A549 (cell line): ENCODE results near the gene IFT43. TPM values are rescaled to one million over a fixed set of nuclear protein-coding genes. Genes with fewer than 3 reads are reported as not detected.

Experiments
- ATAC-seq, 2 experiments: fragments of 200-7000 bp in 1 of 2; fragments of >200 bp in 1 of 2; cut with Nextera tagmentation in 1 of 2; cut with Tn5 transposase in 1 of 2; 3 replicates each; pipeline versions ENCODE4 v1.8.0 to v1.9.1; 2018 to 2020; ENCODE audit warnings: mild to moderate bottlenecking in 1 of 2, moderate library complexity in 1 of 2
- CTCF ChIA-PET: fragments of 300-600 bp; sonication (Branson Sonifier 250); formaldehyde crosslinking; extraction: SDS; loops from one replicate; lab custom pipeline; 2021; ENCODE audit warnings: antibody characterized with exemption, inconsistent platforms; lab: Yijun Ruan, JAX
- POLR2A ChIA-PET: fragments of 350-600 bp; formaldehyde crosslinking; extraction: SDS; loops from one replicate; lab custom pipeline; 2021; ENCODE audit warnings: antibody characterized with exemption, inconsistent platforms; lab: Yijun Ruan, JAX
- DNase-seq, 2 experiments: peaks; one replicate each; pipeline versions ENCODE4 v3.0.0 to v3.0.0-alpha.2; 2011 to 2016; ENCODE audit warnings: low read depth in 1 of 2, low spot score in 1 of 2
- FAIRE-seq: peaks from 2 replicates; lab custom pipeline; 2011; peaks lifted over from hg19 to GRCh38; lab: Jason Lieb, UNC
- H3K27ac ChIP-seq, 2 experiments: fragments of >200 bp; sonication (Bioruptor Twin); formaldehyde crosslinking; 3 replicates each; pipeline ENCODE4 v1.5.1; 2016 to 2017
- H3K4me1 ChIP-seq: fragments of >200 bp; sonication (Bioruptor Twin); formaldehyde crosslinking; 3 replicates; pipeline ENCODE4 v1.6.1; 2016
- H3K4me2 ChIP-seq: fragments of >200 bp; sonication (Bioruptor Twin); formaldehyde crosslinking; 3 replicates; pipeline ENCODE4 v1.6.1; 2016
- H3K4me3 ChIP-seq: fragments of >200 bp; sonication (Bioruptor Twin); formaldehyde crosslinking; 3 replicates; pipeline ENCODE4 v1.5.1; 2016
- H3K9me3 ChIP-seq: fragments of >200 bp; sonication (Bioruptor Twin); formaldehyde crosslinking; 3 replicates; pipeline ENCODE4 v1.6.1; 2016
- ATOH8 ChIP-seq: fragments of 250-450 bp; sonication (Bioruptor Pico); IDR thresholded peaks from 2 replicates; pipeline ENCODE4 v1.5.0; 2020; ENCODE audit warnings: low read depth, mild to moderate bottlenecking, moderate library complexity
- CHD2 ChIP-seq: fragments of 150-350 bp; IDR thresholded peaks from 2 replicates; pipeline ENCODE4 v1.6.1; 2014; ENCODE audit warnings: low read length; ENCODE audit not compliant: partially characterized antibody
- CHD4 ChIP-seq: fragments of 200-600 bp; sonication (generic); IDR thresholded peaks from 2 replicates; pipeline ENCODE4 v1.6.1; 2016; ENCODE audit warnings: antibody characterized with exemption, mild to moderate bottlenecking, borderline replicate concordance
- CTCF ChIP-seq: fragments of >200 bp; sonication (Bioruptor Twin); formaldehyde crosslinking; IDR thresholded peaks from 3 replicates; pipeline ENCODE4 v1.5.1; 2016
- FOSB ChIP-seq: fragments of 250-450 bp; sonication (Bioruptor Pico); IDR thresholded peaks from 2 replicates; pipeline ENCODE4 v1.5.0; 2020; ENCODE audit warnings: mild to moderate bottlenecking, moderate library complexity
- FOSL2 ChIP-seq, 2 experiments: fragments of 450-650 bp in 1 of 2; fragments of >200 bp in 1 of 2; sonication (Bioruptor Twin) in 1 of 2; formaldehyde crosslinking; IDR thresholded peaks; 2 replicates each; pipeline versions ENCODE4 v1.5.0 to v1.6.1; 2016 to 2020; ENCODE audit warnings: mild to moderate bottlenecking in 1 of 2, moderate library complexity in 1 of 2
- HDAC2 ChIP-seq: fragments of 200-600 bp; sonication (generic); IDR thresholded peaks from 2 replicates; pipeline ENCODE4 v1.6.1; 2016
- HEYL ChIP-seq: fragments of 250-450 bp; sonication (Bioruptor Pico); IDR thresholded peaks from 2 replicates; pipeline ENCODE4 v1.8.0; 2021; ENCODE audit warnings: mild to moderate bottlenecking, moderate library complexity
- HOXB5 ChIP-seq: fragments of 250-450 bp; sonication (Bioruptor Pico); IDR thresholded peaks from 2 replicates; pipeline ENCODE4 v1.5.0; 2020; ENCODE audit warnings: mild to moderate bottlenecking, moderate library complexity
- KDM1A ChIP-seq: fragments of 200-600 bp; sonication (generic); IDR thresholded peaks from 2 replicates; pipeline ENCODE4 v1.6.1; 2016; ENCODE audit warnings: low read depth, mild to moderate bottlenecking
- KDM5A ChIP-seq: fragments of 200-600 bp; sonication (generic); IDR thresholded peaks from 2 replicates; pipeline ENCODE4 v1.6.1; 2016; ENCODE audit warnings: antibody characterized with exemption, mild to moderate bottlenecking
- NFE2L2 ChIP-seq: fragments of 150-350 bp; conservative IDR thresholded peaks from 2 replicates; pipeline ENCODE4 v1.6.1; 2014; ENCODE audit warnings: low read length
- PHF8 ChIP-seq: fragments of 200-600 bp; sonication (generic); IDR thresholded peaks from 2 replicates; pipeline ENCODE4 v1.6.1; 2016; ENCODE audit warnings: low read depth, mild to moderate bottlenecking, antibody characterized with exemption, moderate library complexity, borderline replicate concordance
- POLR2AphosphoS2 ChIP-seq: conservative IDR thresholded peaks from 2 replicates; pipeline ENCODE4 v1.6.1; 2012; ENCODE audit warnings: low read length, improper control_type of control experiment, inconsistent platforms
- RFX5 ChIP-seq: fragments of 450-650 bp; IDR thresholded peaks from 2 replicates; pipeline ENCODE4 v1.7.1; 2014; ENCODE audit warnings: antibody characterized with exemption, mild to moderate bottlenecking, moderate library complexity
- RNF2 ChIP-seq: fragments of 200-600 bp; sonication (generic); IDR thresholded peaks from 2 replicates; pipeline ENCODE4 v1.6.1; 2016; ENCODE audit warnings: low read depth, mild to moderate bottlenecking, antibody characterized with exemption, moderate library complexity, borderline replicate concordance
- SREBF2 ChIP-seq: fragments of 450-650 bp; IDR thresholded peaks from 2 replicates; pipeline ENCODE4 v1.6.1; 2014; ENCODE audit warnings: mild to moderate bottlenecking, moderate library complexity
- TFCP2L1 ChIP-seq: fragments of 250-450 bp; sonication (Bioruptor Pico); IDR thresholded peaks from 2 replicates; pipeline ENCODE4 v1.5.0; 2021; ENCODE audit warnings: mild to moderate bottlenecking
- TP53 ChIP-seq: fragments of 250-450 bp; sonication (Bioruptor Pico); IDR thresholded peaks from 2 replicates; pipeline ENCODE4 v1.5.0; 2021; ENCODE audit warnings: mild to moderate bottlenecking, moderate library complexity
- WGBS: methylation state at CpG from one replicate; pipeline ENCODE4 v1.1.6; 2017; ENCODE audit errors: missing lambda C conversion rate; 5-methylcytosine and 5-hydroxymethylcytosine counted together
- polyA plus RNA-seq, 4 experiments: library from polyadenylated mRNA; depleted of rRNA in 3 of 4; stranded (reverse); fragments of >200 nt; fragmentation: RNase III in 1 of 4; extraction: RNeasy Plus Mini Kit Qiagen cat#74134 plus additional on column Dnase treatment in 1 of 4; gene quantifications; 2 replicates in 3 of 4; 3 replicates in 1 of 4; pipeline ENCODE4 v1.2.3, GENCODE V29; 2011 to 2017

Gene IFT43
- polyA plus RNA-seq, 2 of the 4 experiments (the other 2 are of a cell fraction), result 46.4 to 49.4 TPM

- TF ChIP-seq KDM1A (peak; percentile 64; the same call in 1 of the 2 replicates), RNF2 (no peak), CHD4 (peak; percentile 68; the same call in 1 of the 2 replicates)
- WGBS, result 77% methylated on average over 4 of the region's 7 CpGs
- CTCF ChIA-PET, result interaction anchor here (0.6 to 14.3 kb wide), 54 partner anchors 9 to 1223 kb away, joined by 3 to 448 read pairs (median 5); partner anchors contain the start of genes ERG28, FLVCR2 and TTLL5
- POLR2A ChIA-PET, result interaction anchor here (0.9 to 1.3 kb wide), 2 partner anchors 271 to 274 kb away, joined by 6 to 11 read pairs; no protein-coding TSS in a partner anchor
- H3K4me2 ChIP-seq, result peak overlapping the region; percentile 95
- peak overlapping the region; percentile 66 to 83; a peak in 5 of 6 replicates for H3K27ac ChIP-seq
- DNase-seq (no peak), ATAC-seq (peak in 1 of 2 experiments; percentile 15; a peak in 3 of 6 replicates), FAIRE-seq (no peak)
- H3K4me3 ChIP-seq, result peak overlapping the region; percentile 74
- peaks cover 16% of the 10 kb centered on the region; the same call in 2 of the 3 replicates for H3K4me1 ChIP-seq
- H3K9me3 ChIP-seq, result no peaks in the 10 kb centered on the region
These were observed 2.6 kb upstream of the IFT43 start for GRCh38 chr14:75983019-75983358.

GRCh38 chr14:75984674-75985073 lies 889 bp upstream of the IFT43 start:
- DNase-seq (no peak), FAIRE-seq (no peak), ATAC-seq (no peak)
- ChIA-PET POLR2A (no interaction called here), CTCF (interaction anchor here (1.6 to 14.3 kb wide), 5 partner anchors 76 to 407 kb away, joined by 4 to 448 read pairs (median 28); partner anchors contain the start of gene FLVCR2)
- peaks cover 23% of the 10 kb centered on the region; the same call in 2 of the 3 replicates for H3K4me1 ChIP-seq
- no peak overlapping the region for H3K4me3 ChIP-seq
- no peak overlapping the region for H3K4me2 ChIP-seq
- H3K27ac ChIP-seq, result no peak overlapping the region
- 79% methylated on average over 2 of the region's 2 CpGs for WGBS
- TF ChIP-seq PHF8 (no peak), POLR2AphosphoS2 (no peak), FOSB (CRISPR knock-in tag) (no peak), NFE2L2 (no peak), KDM1A (no peak), KDM5A (no peak)
- no peaks in the 10 kb centered on the region for H3K9me3 ChIP-seq

GRCh38 chr14:75986439-75986765 lies 839 bp downstream of the IFT43 start:
- Histone ChIP-seq H3K4me2 (peak overlapping the region; percentile 88), H3K4me1 (peaks cover 21% of the 10 kb centered on the region; the same call in 2 of the 3 replicates), H3K4me3 (peak overlapping the region; percentile 78)
- POLR2A ChIA-PET, result no interaction called here
- CTCF ChIA-PET, result interaction anchor here (0.6 to 14.3 kb wide), 6 partner anchors 18 to 1297 kb away, joined by 3 to 448 read pairs (median 3); no protein-coding TSS in a partner anchor
- no peak for FAIRE-seq
- TF ChIP-seq RFX5 (no peak), TFCP2L1 (no peak), NFE2L2 (no peak), CTCF (no peak), KDM5A (no peak), HEYL (CRISPR knock-in tag) (no peak), HOXB5 (CRISPR knock-in tag) (no peak), ATOH8 (CRISPR knock-in tag) (no peak), CHD2 (no peak), TP53 (CRISPR knock-in tag) (no peak), FOSL2 (IDR thresholded peaks at IDR 0.05) (no peak), FOSL2 (CRISPR knock-in tag; IDR thresholded peaks at IDR 0.05) (no peak), SREBF2 (no peak), FOSB (CRISPR knock-in tag) (no peak), HDAC2 (no peak)
- TF ChIP-seq, all 56 proteins: peak for 0
- Histone ChIP-seq H3K9me3 (no peaks in the 10 kb centered on the region), H3K27ac (peak overlapping the region; percentile 75 to 95; a peak in 4 of 6 replicates)
- no peak for DNase-seq
- WGBS, result 38% methylated on average over 6 of the region's 6 CpGs
- ATAC-seq, result no peak
